Activated CD8-positive, alpha-beta T cell treated with anti-CD3 and anti-CD28 coated beads for 36 hours (primary cell): ENCODE measurements around the gene RXRA. TPM values are rescaled to one million over a fixed set of nuclear protein-coding genes. Genes with fewer than 3 reads are reported as not detected.

Source experiments
- ATAC-seq: fragments of 200-7000 bp; cut with Tn5 transposase; one replicate; pipeline ENCODE4 v1.10.0; 2021; ENCODE audit warnings: mild to moderate bottlenecking, moderate library complexity
- CTCF ChIA-PET: fragments of 350-600 bp; sonication (Branson Sonifier 250); formaldehyde crosslinking; loops from one replicate; lab custom pipeline; 2021; ENCODE audit warnings: antibody characterized with exemption; lab: Charles Lee
- POLR2A ChIA-PET: fragments of 350-600 bp; sonication (Branson Sonifier 250); formaldehyde crosslinking; loops from one replicate; lab custom pipeline; 2021; ENCODE audit warnings: antibody characterized with exemption; lab: Charles Lee
- DNase-seq: peaks from one replicate; pipeline ENCODE4 v3.0.0-alpha.2; 2020
- H3K27ac Mint-ChIP-seq: one replicate; pipeline ENCODE4 v1.8.0; 2021; ENCODE audit warnings: mild to moderate bottlenecking, mixed read lengths
- H3K27me3 Mint-ChIP-seq: one replicate; pipeline ENCODE4 v1.8.0; 2021; ENCODE audit warnings: mixed read lengths
- H3K36me3 Mint-ChIP-seq: one replicate; pipeline ENCODE4 v1.8.0; 2021; ENCODE audit warnings: low read depth, mixed read lengths
- H3K4me1 Mint-ChIP-seq: one replicate; pipeline ENCODE4 v1.8.0; 2021; ENCODE audit warnings: low read depth, mixed read lengths
- H3K4me3 Mint-ChIP-seq: one replicate; pipeline ENCODE4 v1.8.0; 2021; ENCODE audit warnings: mild to moderate bottlenecking, moderate library complexity, mixed read lengths
- H3K9me3 Mint-ChIP-seq: one replicate; pipeline ENCODE4 v1.8.0; 2021; ENCODE audit warnings: mixed read lengths
- CTCF ChIP-seq: fragments of 200-600 bp; IDR thresholded peaks from one replicate; pipeline ENCODE4 v1.8.0; 2022; ENCODE audit warnings: antibody characterized with exemption, mild to moderate bottlenecking
- intact Hi-C: fragments of 100-400 bp; cut with micrococcal nuclease; formaldehyde crosslinking; loops from one replicate; pipeline ENCODE4 v1.10.0; 2022
- total RNA-seq, 2 experiments: library from RNA; stranded (reverse); gene quantifications; one replicate each; pipeline ENCODE4 v1.2.3, GENCODE V29; 2021

Gene RXRA
- total RNA-seq, 2 experiments from 2014 or later, result 23.2 to 23.8 TPM

- Mint-ChIP-seq H3K27me3 (no peaks in the 10 kb centered on the region), H3K4me1 (no peaks in the 10 kb centered on the region), H3K4me3 (no peak overlapping the region), H3K36me3 (peaks cover 1% of the 10 kb centered on the region), H3K9me3 (no peaks in the 10 kb centered on the region), H3K27ac (no peak overlapping the region)
- no peak for TF ChIP-seq CTCF
- intact Hi-C loops, result loop anchor here (5.0 kb wide), 1 partner anchor 58 kb away; no protein-coding TSS in a partner anchor
- ATAC-seq, result no peak
- CTCF ChIA-PET, result interaction anchor here (1.7 kb wide), 1 partner anchor 14 kb away, joined by 4 read pairs; no protein-coding TSS in a partner anchor
- no peak for DNase-seq
- POLR2A ChIA-PET, result no interaction called here
Observed at GRCh38 chr9:134434894-134435506, 108.7 kb downstream of the RXRA start.

GRCh38 chr9:134435550-134436378, 109.5 kb downstream of the RXRA start:
- intact Hi-C loops, result loop anchor here (5.0 kb wide), 1 partner anchor 58 kb away; no protein-coding TSS in a partner anchor
- no peak overlapping the region for H3K4me3 Mint-ChIP-seq
- no peaks in the 10 kb centered on the region for H3K9me3 Mint-ChIP-seq
- H3K36me3 Mint-ChIP-seq, result peaks cover 1% of the 10 kb centered on the region
- CTCF ChIA-PET, result interaction anchor here (1.7 kb wide), 1 partner anchor 13 kb away, joined by 4 read pairs; no protein-coding TSS in a partner anchor
- no peak for TF ChIP-seq CTCF
- ATAC-seq (no peak), DNase-seq (no peak)
- no peak overlapping the region for H3K27ac Mint-ChIP-seq
- peaks cover 2% of the 10 kb centered on the region for H3K27me3 Mint-ChIP-seq
- peaks cover 2% of the 10 kb centered on the region for H3K4me1 Mint-ChIP-seq
- POLR2A ChIA-PET, result interaction anchor here (0.5 kb wide), 1 partner anchor 539 kb away, joined by 3 read pairs; no protein-coding TSS in a partner anchor

GRCh38 chr9:134436379-134436762, 110.1 kb downstream of the RXRA start:
- Mint-ChIP-seq H3K4me1 (peaks cover 2% of the 10 kb centered on the region), H3K4me3 (no peak overlapping the region), H3K9me3 (no peaks in the 10 kb centered on the region), H3K36me3 (peaks cover 1% of the 10 kb centered on the region), H3K27ac (no peak overlapping the region), H3K27me3 (peaks cover 7% of the 10 kb centered on the region)
- POLR2A ChIA-PET, result no interaction called here
- TF ChIP-seq CTCF, result no peak
- DNase-seq, result no peak
- CTCF ChIA-PET, result interaction anchor here (1.7 kb wide), 1 partner anchor 13 kb away, joined by 4 read pairs; no protein-coding TSS in a partner anchor
- no peak for ATAC-seq
- intact Hi-C loops, result loop anchor here (5.0 kb wide), 1 partner anchor 59 kb away; no protein-coding TSS in a partner anchor

- peaks cover 12% of the 10 kb centered on the region for H3K27me3 Mint-ChIP-seq
- peaks cover 2% of the 10 kb centered on the region for H3K4me1 Mint-ChIP-seq
- no peaks in the 10 kb centered on the region for H3K9me3 Mint-ChIP-seq
- CTCF ChIA-PET, result interaction anchor here (1.7 kb wide), 1 partner anchor 12 kb away, joined by 4 read pairs; no protein-coding TSS in a partner anchor
- intact Hi-C loops, result loop anchor here (5.0 kb wide), 1 partner anchor 60 kb away; no protein-coding TSS in a partner anchor
- peaks cover 1% of the 10 kb centered on the region for H3K36me3 Mint-ChIP-seq
- ATAC-seq (no peak), DNase-seq (no peak)
- no peak for TF ChIP-seq CTCF
- no peak overlapping the region for H3K27ac Mint-ChIP-seq
- POLR2A ChIA-PET, result no interaction called here
- H3K4me3 Mint-ChIP-seq, result no peak overlapping the region
Observed at GRCh38 chr9:134436911-134437310, 110.7 kb downstream of the RXRA start.
